GM23338 (cell line): ENCODE results near the gene RTN4RL1.

ENCODE experiments used
- EZH2 ChIP-seq: fragments of 200-600 bp; sonication (generic); IDR thresholded peaks from one replicate; pipeline ENCODE4 v1.8.0; 2017; ENCODE audit warnings: antibody characterized with exemption, mild to moderate bottlenecking, low read depth; ENCODE audit not compliant: unreplicated experiment
- TF ChIP-seq, protein P1 (sequence below), 2 experiments: fragments of 200-600 bp in 1 of 2; sonication (generic) in 1 of 2; conservative IDR thresholded peaks; 2 replicates each; pipeline versions ENCODE4 v1.5.1 to v1.6.1; 2016 to 2017; ENCODE audit warnings: antibody characterized with exemption in 2 of 2, low read depth in 2 of 2, mild to moderate bottlenecking in 2 of 2, moderate library complexity in 1 of 2

DNA sequence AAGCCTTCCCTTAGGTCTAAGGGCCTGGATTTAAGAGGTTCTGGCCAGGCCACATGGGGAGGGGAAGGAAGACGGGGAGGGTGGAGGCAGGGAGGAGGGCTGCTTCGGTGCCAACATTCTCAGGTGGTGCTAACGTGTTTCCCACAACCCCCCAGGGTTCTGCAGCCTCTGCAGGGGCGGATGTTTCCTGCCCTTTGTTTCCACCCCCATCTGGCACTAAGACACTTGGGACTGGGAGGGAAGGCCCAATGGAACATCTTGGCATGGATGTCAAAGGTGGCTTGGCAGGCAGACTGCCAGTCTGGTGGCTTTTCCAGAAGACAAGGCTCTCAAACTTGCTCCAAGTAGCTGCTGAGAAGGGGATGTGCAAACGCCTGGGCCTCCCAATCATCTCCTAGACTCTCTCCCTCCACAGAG is 42.5 kb upstream of the RTN4RL1 start:
- TF ChIP-seq, protein P1, sequence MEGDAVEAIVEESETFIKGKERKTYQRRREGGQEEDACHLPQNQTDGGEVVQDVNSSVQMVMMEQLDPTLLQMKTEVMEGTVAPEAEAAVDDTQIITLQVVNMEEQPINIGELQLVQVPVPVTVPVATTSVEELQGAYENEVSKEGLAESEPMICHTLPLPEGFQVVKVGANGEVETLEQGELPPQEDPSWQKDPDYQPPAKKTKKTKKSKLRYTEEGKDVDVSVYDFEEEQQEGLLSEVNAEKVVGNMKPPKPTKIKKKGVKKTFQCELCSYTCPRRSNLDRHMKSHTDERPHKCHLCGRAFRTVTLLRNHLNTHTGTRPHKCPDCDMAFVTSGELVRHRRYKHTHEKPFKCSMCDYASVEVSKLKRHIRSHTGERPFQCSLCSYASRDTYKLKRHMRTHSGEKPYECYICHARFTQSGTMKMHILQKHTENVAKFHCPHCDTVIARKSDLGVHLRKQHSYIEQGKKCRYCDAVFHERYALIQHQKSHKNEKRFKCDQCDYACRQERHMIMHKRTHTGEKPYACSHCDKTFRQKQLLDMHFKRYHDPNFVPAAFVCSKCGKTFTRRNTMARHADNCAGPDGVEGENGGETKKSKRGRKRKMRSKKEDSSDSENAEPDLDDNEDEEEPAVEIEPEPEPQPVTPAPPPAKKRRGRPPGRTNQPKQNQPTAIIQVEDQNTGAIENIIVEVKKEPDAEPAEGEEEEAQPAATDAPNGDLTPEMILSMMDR (conservative IDR thresholded peaks at IDR 0.05; ENCODE audit: low read depth in 2 of 2) = no peak
- TF ChIP-seq EZH2 = no peak
